Keratinocyte (primary cell): ENCODE data around the gene RANBP17. TPM values are rescaled to one million over a fixed set of nuclear protein-coding genes. Genes with fewer than 3 reads are reported as not detected.

ENCODE experiments used
- DNase-seq: peaks from one replicate; pipeline ENCODE4 v3.0.0-alpha.2; 2011; ENCODE audit warnings: low read depth, missing footprints, low spot score
- FAIRE-seq: peaks from 2 replicates; lab custom pipeline; 2011; peaks lifted over from hg19 to GRCh38; lab: Jason Lieb, UNC
- H2AFZ ChIP-seq: 2 replicates; pipeline ENCODE4 v1.6.0; 2012; ENCODE audit warnings: low read length, control low read depth, inconsistent platforms; ENCODE audit not compliant: control insufficient read depth
- H3K27ac ChIP-seq: 2 replicates; pipeline ENCODE4 v1.5.1; 2011; ENCODE audit warnings: low read length; ENCODE audit not compliant: control insufficient read depth, insufficient read depth
- H3K27me3 ChIP-seq: 3 replicates; pipeline ENCODE4 v1.6.0; 2011; ENCODE audit warnings: low read length; ENCODE audit not compliant: control insufficient read depth, insufficient read depth; ENCODE audit errors: extremely low read depth
- H3K36me3 ChIP-seq, 2 experiments: 2 replicates in 1 of 2; 3 replicates in 1 of 2; pipeline ENCODE4 v1.5.1; 2011; ENCODE audit warnings: low read length in 2 of 2, mild to moderate bottlenecking in 1 of 2; ENCODE audit not compliant: control insufficient read depth in 2 of 2, insufficient read depth in 2 of 2; ENCODE audit errors: extremely low read depth in 1 of 2
- H3K4me1 ChIP-seq: 3 replicates; pipeline ENCODE4 v1.5.1; 2011; ENCODE audit warnings: low read length; ENCODE audit not compliant: control insufficient read depth, insufficient read depth; ENCODE audit errors: extremely low read depth
- H3K4me2 ChIP-seq: 3 replicates; pipeline ENCODE4 v1.6.0; 2011; ENCODE audit warnings: low read depth, low read length; ENCODE audit not compliant: control insufficient read depth, insufficient read depth; ENCODE audit errors: extremely low read depth
- H3K4me3 ChIP-seq, 3 experiments: fragments of 200-600 bp in 1 of 3; sonication (generic) in 1 of 3; 2 replicates in 2 of 3; 3 replicates in 1 of 3; pipeline ENCODE4 v1.5.1; 2011 to 2016; ENCODE audit warnings: low read length in 3 of 3, mild to moderate bottlenecking in 3 of 3, control low read depth in 2 of 3, inconsistent platforms in 1 of 3, low read depth in 1 of 3, mixed read lengths in 1 of 3, mixed run types in 1 of 3, moderate library complexity in 1 of 3; ENCODE audit not compliant: control insufficient read depth in 2 of 3, insufficient read depth in 2 of 3; ENCODE audit errors: extremely low read depth in 1 of 3
- H3K79me2 ChIP-seq: 2 replicates; pipeline ENCODE4 v1.6.0; 2012; ENCODE audit warnings: low read length; ENCODE audit not compliant: control insufficient read depth, insufficient read depth
- H3K9ac ChIP-seq: 3 replicates; pipeline ENCODE4 v1.6.0; 2011; ENCODE audit warnings: low read length; ENCODE audit not compliant: control insufficient read depth, insufficient read depth; ENCODE audit errors: extremely low read depth
- H3K9me1 ChIP-seq: 3 replicates; pipeline ENCODE4 v1.6.0; 2011; ENCODE audit warnings: low read length; ENCODE audit not compliant: control insufficient read depth, insufficient read depth; ENCODE audit errors: extremely low read depth
- H3K9me3 ChIP-seq: 2 replicates; pipeline ENCODE4 v1.5.1; 2012; ENCODE audit warnings: low read depth, low read length; ENCODE audit not compliant: control insufficient read depth
- H4K20me1 ChIP-seq: 3 replicates; pipeline ENCODE4 v1.6.0; 2011; ENCODE audit warnings: low read length; ENCODE audit not compliant: control insufficient read depth, insufficient read depth; ENCODE audit errors: extremely low read depth
- EZH2 ChIP-seq: IDR thresholded peaks from one replicate; pipeline ENCODE4 v1.6.1; 2012; ENCODE audit warnings: inconsistent platforms, mild to moderate bottlenecking, low read length, moderate library complexity
- dilution Hi-C: fragments of 300-500 bp; cut with MboI; formaldehyde crosslinking; loops from one replicate; pipeline ENCODE4 v1.7.0; 2020; ENCODE audit warnings: low sequenced_read_pairs; ENCODE audit not compliant: extremely low pct_ligation_motif_present
- polyA plus RNA-seq, 5 experiments: library from polyadenylated mRNA; depleted of rRNA in 3 of 5; stranded (reverse) in 3 of 5; stranded (forward) in 1 of 5; unstranded in 1 of 5; fragments of >200 nt; gene quantifications; 1 replicate in 1 of 5; 2 replicates in 3 of 5; 3 replicates in 1 of 5; pipeline versions ENCODE4 v1.2.1 to v1.2.3, GENCODE V29; 2011 to 2012; ENCODE audit warnings: missing spikeins in 2 of 5, low read depth in 1 of 5, low replicate concordance in 1 of 5
- TF ChIP-seq, protein P1 (sequence below), 3 experiments: IDR thresholded peaks in 1 of 3; conservative IDR thresholded peaks in 1 of 3; optimal IDR thresholded peaks in 1 of 3; 2 replicates in 2 of 3; 3 replicates in 1 of 3; pipeline versions ENCODE3 to v1.5.1; 2011; ENCODE audit warnings: low read length in 3 of 3, mild to moderate bottlenecking in 3 of 3, moderate library complexity in 2 of 3, control low read depth in 1 of 3, inconsistent platforms in 1 of 3; ENCODE audit not compliant: insufficient read depth in 2 of 3; ENCODE audit errors: extremely low read depth in 1 of 3

Gene RANBP17
- polyA plus RNA-seq, 1 donor (not counting 4 experiments of a cell fraction or from before 2014, with no cell fraction given), result 0.97 TPM

DNA sequence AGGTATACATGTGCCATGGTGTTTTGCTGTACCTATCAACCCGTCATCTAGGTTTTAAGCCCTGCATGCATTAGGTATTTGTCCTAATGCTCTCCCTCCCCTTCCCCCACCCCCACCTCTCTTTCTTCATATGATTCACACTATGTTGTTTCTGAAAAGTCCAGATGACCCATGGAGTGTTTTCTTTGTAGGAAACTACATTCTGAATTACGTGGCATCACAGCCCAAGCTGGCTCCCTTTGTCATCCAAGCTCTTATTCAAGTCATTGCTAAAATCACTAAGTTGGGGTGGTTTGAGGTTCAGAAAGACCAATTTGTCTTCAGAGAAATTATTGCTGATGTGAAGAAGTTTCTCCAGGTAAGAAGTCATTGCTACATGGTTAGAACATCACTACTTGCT lies 30.4 kb downstream of the RANBP17 start:
- no peak for TF ChIP-seq EZH2
- no peak for DNase-seq
- no peak overlapping the region for H3K27ac ChIP-seq
- H3K9me1 ChIP-seq, result no peaks in the 10 kb centered on the region
- H3K4me2 ChIP-seq, result no peak overlapping the region
- no peak for FAIRE-seq
- H3K4me1 ChIP-seq, result no peaks in the 10 kb centered on the region
- no peak overlapping the region for H3K4me3 ChIP-seq
- H3K27me3 ChIP-seq, result no peaks in the 10 kb centered on the region
- dilution Hi-C loops, result no loop called here
- H2AFZ ChIP-seq, result no peak overlapping the region
- no peaks in the 10 kb centered on the region for H3K79me2 ChIP-seq
- no peak overlapping the region for H3K9ac ChIP-seq
- no peaks in the 10 kb centered on the region for H4K20me1 ChIP-seq
- no peaks in the 10 kb centered on the region for H3K9me3 ChIP-seq
- no peaks in the 10 kb centered on the region for H3K36me3 ChIP-seq

DNA sequence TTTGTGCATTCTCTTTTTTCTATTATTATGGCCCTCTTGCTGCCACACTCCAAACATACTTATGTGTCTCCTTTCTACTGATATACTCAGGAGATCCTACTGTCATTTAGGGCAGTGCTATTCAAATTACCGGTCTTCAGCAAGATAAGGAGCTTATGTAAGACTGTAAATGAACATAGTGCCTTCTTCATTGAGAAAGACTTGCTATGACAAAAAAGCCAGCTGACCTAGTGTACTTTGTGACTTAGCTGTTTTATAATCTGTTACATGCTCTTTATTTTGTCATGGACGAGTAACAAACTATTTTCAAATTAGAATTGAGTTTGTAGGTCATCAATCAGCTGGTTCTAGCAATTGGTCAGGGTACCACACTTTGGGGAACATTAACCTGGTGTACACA lies 32.8 kb downstream of the RANBP17 start:
- Histone ChIP-seq H3K36me3 (no peaks in the 10 kb centered on the region), H3K9me3 (no peaks in the 10 kb centered on the region), H3K9ac (no peak overlapping the region), H3K4me2 (no peak overlapping the region), H3K9me1 (no peaks in the 10 kb centered on the region), H3K4me3 (no peak overlapping the region), H4K20me1 (no peaks in the 10 kb centered on the region), H2AFZ (no peak overlapping the region), H3K27ac (no peak overlapping the region), H3K79me2 (no peaks in the 10 kb centered on the region), H3K4me1 (no peaks in the 10 kb centered on the region), H3K27me3 (no peaks in the 10 kb centered on the region)
- DNase-seq, result no peak
- dilution Hi-C loops, result no loop called here
- no peak for TF ChIP-seq EZH2
- TF ChIP-seq, protein P1, sequence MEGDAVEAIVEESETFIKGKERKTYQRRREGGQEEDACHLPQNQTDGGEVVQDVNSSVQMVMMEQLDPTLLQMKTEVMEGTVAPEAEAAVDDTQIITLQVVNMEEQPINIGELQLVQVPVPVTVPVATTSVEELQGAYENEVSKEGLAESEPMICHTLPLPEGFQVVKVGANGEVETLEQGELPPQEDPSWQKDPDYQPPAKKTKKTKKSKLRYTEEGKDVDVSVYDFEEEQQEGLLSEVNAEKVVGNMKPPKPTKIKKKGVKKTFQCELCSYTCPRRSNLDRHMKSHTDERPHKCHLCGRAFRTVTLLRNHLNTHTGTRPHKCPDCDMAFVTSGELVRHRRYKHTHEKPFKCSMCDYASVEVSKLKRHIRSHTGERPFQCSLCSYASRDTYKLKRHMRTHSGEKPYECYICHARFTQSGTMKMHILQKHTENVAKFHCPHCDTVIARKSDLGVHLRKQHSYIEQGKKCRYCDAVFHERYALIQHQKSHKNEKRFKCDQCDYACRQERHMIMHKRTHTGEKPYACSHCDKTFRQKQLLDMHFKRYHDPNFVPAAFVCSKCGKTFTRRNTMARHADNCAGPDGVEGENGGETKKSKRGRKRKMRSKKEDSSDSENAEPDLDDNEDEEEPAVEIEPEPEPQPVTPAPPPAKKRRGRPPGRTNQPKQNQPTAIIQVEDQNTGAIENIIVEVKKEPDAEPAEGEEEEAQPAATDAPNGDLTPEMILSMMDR (optimal IDR thresholded peaks at IDR 0.05 in 1 of 3, IDR thresholded peaks at IDR 0.05 in 1 of 3, conservative IDR thresholded peaks at IDR 0.05 in 1 of 3; ENCODE audit: extremely low read depth in 1 of 3, insufficient read depth in 2 of 3, low read length in 3 of 3), result no peak
- no peak for FAIRE-seq

DNA sequence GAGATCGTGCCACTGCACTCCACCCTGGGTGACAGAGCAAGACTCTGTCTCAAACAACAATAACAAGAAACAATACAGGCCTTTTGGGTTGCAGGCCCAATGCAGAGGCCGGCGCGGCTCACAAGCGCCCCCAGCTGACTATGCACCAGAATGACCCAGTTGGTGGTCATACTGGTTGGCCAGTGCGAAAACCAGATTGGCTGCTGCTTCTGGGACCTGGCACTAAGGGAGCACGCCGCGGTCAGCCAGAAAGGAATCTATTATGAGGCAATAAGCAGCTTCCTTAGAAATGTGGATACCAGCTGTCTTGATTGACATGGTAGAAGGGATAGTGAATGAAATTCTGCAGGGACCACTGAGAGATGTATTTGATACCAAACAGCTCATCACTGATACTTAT lies 35.0 kb downstream of the RANBP17 start:
- Histone ChIP-seq H3K27ac (no peak overlapping the region), H2AFZ (no peak overlapping the region), H4K20me1 (no peaks in the 10 kb centered on the region), H3K9me3 (no peaks in the 10 kb centered on the region), H3K79me2 (no peaks in the 10 kb centered on the region), H3K4me2 (no peak overlapping the region), H3K9ac (no peak overlapping the region), H3K27me3 (no peaks in the 10 kb centered on the region), H3K4me3 (no peak overlapping the region), H3K4me1 (no peaks in the 10 kb centered on the region), H3K36me3 (no peaks in the 10 kb centered on the region), H3K9me1 (no peaks in the 10 kb centered on the region)
- dilution Hi-C loops, result no loop called here
- FAIRE-seq (no peak), DNase-seq (no peak)
- TF ChIP-seq EZH2, result no peak
- TF ChIP-seq, protein P1 (optimal IDR thresholded peaks at IDR 0.05 in 1 of 3, IDR thresholded peaks at IDR 0.05 in 1 of 3, conservative IDR thresholded peaks at IDR 0.05 in 1 of 3; ENCODE audit: extremely low read depth in 1 of 3, insufficient read depth in 2 of 3, low read length in 3 of 3), result peak in 2 of 3 experiments; percentile 14 to 21
